Rectal smooth muscle tissue (tissue), 1 donor: Measurements from ENCODE around the gene TGFBR2.

Experiments used
- H3K27ac ChIP-seq: one replicate; pipeline ENCODE4 v1.7.0; 2013; ENCODE audit warnings: low read depth, low read length, inconsistent platforms
- H3K27me3 ChIP-seq: one replicate; pipeline ENCODE4 v1.7.0; 2013; ENCODE audit warnings: low read length; ENCODE audit not compliant: control insufficient read depth, insufficient read depth
- H3K36me3 ChIP-seq: one replicate; pipeline ENCODE4 v1.7.0; 2013; ENCODE audit warnings: low read length; ENCODE audit not compliant: control insufficient read depth, insufficient read depth
- H3K4me1 ChIP-seq: one replicate; pipeline ENCODE4 v1.7.0; 2013; ENCODE audit warnings: low read length; ENCODE audit not compliant: control insufficient read depth, insufficient read depth
- H3K4me3 ChIP-seq: one replicate; pipeline ENCODE4 v1.7.0; 2013; ENCODE audit warnings: low read length
- H3K9ac ChIP-seq: one replicate; pipeline ENCODE4 v1.7.0; 2013; ENCODE audit warnings: low read length

Gene TGFBR2

DNA sequence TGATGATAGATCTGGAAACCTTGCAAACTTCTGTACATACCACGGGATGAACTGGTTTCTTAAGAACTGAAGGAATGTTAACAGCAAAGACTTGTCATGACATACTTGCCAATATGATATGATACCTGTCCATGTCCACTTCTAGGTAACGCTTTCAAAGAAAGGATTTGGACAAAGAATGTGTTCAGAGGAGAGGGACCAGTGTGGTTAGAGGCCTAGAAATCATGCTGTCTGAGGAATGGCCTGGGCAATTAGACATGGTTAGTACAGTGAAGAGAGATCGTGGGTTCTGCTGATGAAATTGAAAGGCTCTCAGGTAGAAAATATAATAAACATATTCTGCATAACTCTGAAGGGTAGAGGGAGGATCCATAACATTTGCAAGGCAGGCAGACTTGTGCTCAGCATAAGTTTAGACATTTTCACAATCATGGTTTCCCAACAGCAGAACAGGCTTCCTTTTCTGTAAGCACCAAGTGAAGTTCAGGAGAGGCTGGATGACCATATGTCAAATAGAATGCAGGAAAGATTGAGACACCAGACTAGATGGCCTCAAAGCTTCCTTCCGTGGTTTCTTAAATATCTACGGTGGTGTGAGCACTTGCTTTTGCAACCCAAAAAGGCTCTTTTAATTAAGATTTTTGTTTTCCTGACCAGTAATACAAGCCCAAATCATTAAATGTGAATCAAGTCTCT lies 39.9 kb downstream of the TGFBR2 start:
- Histone ChIP-seq H3K9ac (no peak overlapping the region), H3K36me3 (peaks cover 19% of the 10 kb centered on the region), H3K27me3 (no peaks in the 10 kb centered on the region), H3K27ac (no peak overlapping the region), H3K4me3 (no peak overlapping the region), H3K4me1 (peaks cover 45% of the 10 kb centered on the region)

DNA sequence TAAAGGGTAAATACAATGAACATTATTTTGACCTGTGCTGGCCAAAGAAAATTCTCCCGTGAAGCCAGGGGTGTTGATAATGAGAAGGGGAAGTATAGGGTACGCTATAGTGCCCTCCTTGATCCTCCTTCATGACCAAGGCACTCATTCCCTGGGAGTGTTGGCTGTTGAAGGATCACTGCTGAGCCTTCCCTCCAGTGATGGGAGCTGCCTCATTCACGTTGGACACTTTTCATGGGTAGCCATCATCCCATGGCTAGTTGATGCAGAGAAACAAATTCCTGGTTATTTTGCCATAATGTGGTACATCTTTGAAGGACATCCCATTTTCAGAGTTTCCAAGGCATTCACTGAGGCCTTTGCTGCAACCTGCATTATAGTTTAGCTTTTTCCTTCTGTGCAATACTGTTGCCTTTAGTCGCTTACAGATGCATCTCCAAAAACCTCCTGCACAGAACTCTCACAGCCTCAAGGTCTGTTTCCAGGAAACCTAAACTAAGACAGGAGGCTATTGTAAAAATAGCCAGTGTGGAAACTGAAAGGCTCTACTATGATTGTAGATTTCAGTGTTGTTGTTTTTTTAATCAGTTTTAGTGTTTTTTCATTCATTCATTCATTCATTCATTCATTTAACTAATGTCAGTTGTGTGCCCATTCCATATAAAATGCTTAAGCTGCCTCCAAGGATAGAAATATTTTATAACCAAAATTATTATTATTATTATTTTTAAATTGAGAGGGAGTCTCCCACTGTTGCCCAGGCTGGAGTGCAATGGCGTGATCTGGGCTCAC lies 40.8 kb downstream of the TGFBR2 start:
- Histone ChIP-seq H3K27me3 (no peaks in the 10 kb centered on the region), H3K27ac (no peak overlapping the region), H3K4me1 (peaks cover 41% of the 10 kb centered on the region), H3K4me3 (no peak overlapping the region), H3K9ac (no peak overlapping the region), H3K36me3 (peaks cover 24% of the 10 kb centered on the region)

DNA sequence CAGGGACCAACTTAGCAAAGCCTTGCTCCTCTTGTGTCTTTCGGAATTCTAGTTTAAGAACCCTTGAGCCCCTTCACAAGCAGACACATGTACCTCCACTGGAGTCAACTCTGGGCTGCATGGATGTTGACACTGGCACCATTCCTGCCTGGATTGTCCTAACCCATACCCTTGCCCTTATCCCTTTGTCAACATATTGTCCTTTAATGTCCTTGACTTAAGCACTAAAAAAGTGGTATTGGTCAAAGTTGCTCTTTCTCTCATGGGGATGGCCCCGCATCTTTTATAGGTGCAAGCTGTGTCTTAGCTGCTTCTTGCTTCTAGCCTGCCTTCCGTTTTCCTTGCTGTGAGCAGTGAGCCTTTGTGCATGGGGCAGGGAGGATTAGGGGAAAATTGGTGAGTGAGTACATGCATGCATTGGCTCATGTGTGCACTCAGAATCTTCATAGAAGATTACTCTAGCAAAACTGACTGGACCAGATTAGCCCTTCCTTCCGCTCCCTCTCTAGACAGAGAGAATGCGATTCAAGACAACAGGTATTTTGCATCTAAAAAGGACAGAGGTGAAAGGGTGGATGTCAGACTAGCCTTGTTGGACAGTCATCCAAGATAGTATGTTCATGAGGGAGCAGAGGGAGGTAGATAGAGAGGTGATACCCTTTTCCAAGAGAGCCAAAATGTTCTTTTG lies 42.4 kb downstream of the TGFBR2 start:
- peaks cover 28% of the 10 kb centered on the region for H3K4me1 ChIP-seq

DNA sequence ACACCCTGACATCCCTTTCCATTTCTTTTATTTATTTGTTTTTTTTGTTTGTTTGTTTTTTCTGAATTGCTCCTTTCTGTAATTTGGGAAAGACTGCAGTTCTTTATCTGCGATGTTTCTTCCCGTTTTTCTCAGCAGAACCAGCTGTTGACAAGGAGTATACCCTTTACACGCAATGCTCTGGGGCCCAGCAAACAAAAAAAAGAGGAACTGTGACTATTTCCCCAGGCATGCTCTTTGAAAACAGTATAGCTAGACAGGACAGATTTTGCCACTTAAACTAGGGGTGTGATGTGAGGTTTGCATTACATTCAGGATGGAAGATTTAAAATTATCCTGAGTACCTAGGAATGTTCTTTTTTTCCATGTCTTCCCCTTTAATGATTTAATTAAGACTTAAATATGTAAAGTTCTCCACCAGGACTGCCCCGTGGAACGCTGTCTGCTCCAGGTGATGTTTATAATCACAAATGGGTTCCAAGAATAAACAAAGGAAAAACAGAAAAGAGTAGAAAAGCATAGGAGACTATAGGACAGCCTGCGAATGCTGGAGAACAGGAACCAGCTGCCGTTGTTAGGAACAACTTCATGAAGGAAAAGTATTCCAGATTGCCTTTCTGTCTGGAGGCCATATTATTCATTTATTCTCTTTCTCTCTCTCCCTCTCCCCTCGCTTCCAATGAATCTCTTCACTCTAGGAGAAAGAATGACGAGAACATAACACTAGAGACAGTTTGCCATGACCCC lies 43.3 kb downstream of the TGFBR2 start:
- H3K27me3 ChIP-seq: no peaks in the 10 kb centered on the region
- H3K9ac ChIP-seq: no peak overlapping the region
- peaks cover 21% of the 10 kb centered on the region for H3K4me1 ChIP-seq
- H3K27ac ChIP-seq: peak overlapping the region; percentile 46
- H3K4me3 ChIP-seq: no peak overlapping the region
- peaks cover 30% of the 10 kb centered on the region for H3K36me3 ChIP-seq

More for the DNA sequence above, 42.4 kb downstream of the TGFBR2 start:
- H3K27ac ChIP-seq: peak overlapping the region; percentile 46
- peaks cover 24% of the 10 kb centered on the region for H3K36me3 ChIP-seq
- H3K9ac ChIP-seq: no peak overlapping the region
- no peak overlapping the region for H3K4me3 ChIP-seq
- H3K27me3 ChIP-seq: no peaks in the 10 kb centered on the region

DNA sequence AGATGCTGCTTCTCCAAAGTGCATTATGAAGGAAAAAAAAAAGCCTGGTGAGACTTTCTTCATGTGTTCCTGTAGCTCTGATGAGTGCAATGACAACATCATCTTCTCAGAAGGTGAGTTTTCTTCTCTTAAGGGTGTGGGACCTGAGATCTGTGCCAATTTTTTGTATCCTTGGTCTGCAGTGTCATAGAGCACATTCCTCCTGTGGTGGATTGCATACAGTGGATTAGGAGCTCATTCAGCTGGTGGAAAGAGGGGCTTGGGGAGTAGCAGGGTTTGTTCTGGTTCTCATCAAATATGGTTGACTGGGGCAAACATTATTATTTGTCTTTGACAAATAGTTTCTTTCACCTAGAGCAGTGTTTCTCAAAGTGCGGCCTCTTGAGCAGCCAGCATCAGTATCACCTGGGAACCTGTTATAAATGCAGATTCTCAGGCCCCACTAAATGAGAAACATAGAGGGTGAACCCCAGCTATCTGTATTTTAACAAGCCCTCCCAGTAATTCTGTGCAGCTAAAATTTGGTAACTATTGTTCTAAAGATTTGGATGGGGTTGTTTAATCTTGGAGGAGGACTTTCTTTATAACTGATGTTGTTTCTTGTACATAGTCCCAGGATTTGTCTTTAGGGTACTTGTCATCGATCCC lies 44.1 kb downstream of the TGFBR2 start:
- no peak overlapping the region for H3K9ac ChIP-seq
- H3K4me3 ChIP-seq: no peak overlapping the region
- H3K36me3 ChIP-seq: peaks cover 35% of the 10 kb centered on the region
- peaks cover 18% of the 10 kb centered on the region for H3K4me1 ChIP-seq
- no peaks in the 10 kb centered on the region for H3K27me3 ChIP-seq
- peak overlapping the region; percentile 46 for H3K27ac ChIP-seq

DNA sequence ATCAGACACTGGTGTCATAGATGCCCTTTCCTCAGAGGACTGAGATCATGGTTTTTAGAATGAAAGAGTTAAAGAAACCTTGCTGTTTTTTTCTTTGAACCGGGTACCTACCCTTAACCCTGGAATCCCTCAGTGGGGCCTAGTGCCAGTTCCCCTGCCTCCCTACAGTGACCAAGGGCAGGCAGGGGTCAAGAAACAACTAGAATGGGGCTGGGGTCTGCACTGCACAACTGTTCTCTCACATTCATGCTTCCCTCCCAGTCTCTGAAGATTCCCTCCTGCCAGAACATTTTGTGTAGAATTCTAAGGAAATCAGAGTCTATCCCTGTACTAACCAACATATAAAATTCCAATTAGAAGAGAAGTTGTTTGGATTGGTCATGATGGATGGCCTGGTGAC lies 47.9 kb downstream of the TGFBR2 start:
- Histone ChIP-seq H3K4me1 (peaks cover 25% of the 10 kb centered on the region), H3K4me3 (no peak overlapping the region), H3K27me3 (no peaks in the 10 kb centered on the region), H3K9ac (no peak overlapping the region), H3K27ac (no peak overlapping the region), H3K36me3 (peaks cover 24% of the 10 kb centered on the region)

DNA sequence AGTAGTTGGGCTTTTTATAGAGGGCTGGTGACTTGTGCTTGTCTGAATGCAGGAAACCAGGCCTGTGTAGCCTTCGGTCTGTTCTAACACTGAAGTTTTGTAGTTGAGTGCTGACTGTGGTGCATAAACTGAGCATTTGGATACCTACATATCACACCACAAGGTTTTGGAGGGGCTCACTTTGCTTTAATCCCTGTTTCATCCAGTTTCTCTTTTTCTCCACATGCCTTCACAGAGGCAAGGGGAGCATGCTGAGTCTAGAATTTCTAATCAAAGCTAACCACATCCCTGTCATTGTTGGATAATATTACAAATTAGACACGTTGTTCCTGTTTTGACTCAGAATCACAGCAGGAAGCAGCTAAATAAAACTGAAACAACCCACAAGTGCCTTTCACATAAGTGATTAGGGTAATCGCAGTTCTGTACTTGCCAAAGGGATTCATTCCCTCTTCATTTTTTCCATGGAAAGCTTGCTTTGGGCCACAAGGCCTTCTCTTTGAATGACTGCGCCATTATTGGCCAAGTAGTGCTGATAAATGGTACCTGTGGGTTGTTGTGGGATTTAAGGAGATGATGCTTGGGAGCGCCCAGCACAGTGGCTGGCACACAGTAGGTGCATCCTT lies 48.9 kb downstream of the TGFBR2 start:
- Histone ChIP-seq H3K27me3 (no peaks in the 10 kb centered on the region), H3K4me1 (peaks cover 22% of the 10 kb centered on the region), H3K36me3 (peaks cover 27% of the 10 kb centered on the region), H3K9ac (no peak overlapping the region), H3K27ac (no peak overlapping the region), H3K4me3 (no peak overlapping the region)

DNA sequence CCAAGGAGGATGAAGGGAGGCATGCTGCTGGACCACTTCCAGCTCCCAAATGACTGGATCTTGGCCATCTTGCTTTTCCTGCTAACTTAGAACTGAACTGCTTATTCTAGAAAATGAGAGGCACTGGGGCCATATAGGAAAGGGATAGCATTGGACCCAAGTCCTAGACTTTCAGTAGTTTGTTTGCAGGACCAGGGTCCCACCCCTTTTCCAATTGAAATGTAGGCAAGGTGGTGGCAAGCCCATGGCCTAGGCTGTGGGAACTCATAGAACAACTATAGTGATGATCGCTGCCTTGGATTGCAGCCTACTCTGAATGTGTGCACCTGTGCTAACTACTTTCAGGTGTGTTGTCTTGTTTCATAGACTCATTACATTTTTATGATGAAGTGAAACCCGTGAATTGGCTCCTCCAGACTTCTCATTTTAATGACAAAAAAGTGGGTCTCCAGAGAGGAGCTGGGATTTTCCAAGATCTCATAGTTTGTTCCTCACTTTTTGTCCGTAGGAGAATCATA lies 50.3 kb downstream of the TGFBR2 start:
- Histone ChIP-seq H3K27ac (peak overlapping the region; percentile 7), H3K4me1 (peaks cover 25% of the 10 kb centered on the region), H3K27me3 (no peaks in the 10 kb centered on the region), H3K4me3 (no peak overlapping the region), H3K9ac (no peak overlapping the region), H3K36me3 (peaks cover 23% of the 10 kb centered on the region)

DNA sequence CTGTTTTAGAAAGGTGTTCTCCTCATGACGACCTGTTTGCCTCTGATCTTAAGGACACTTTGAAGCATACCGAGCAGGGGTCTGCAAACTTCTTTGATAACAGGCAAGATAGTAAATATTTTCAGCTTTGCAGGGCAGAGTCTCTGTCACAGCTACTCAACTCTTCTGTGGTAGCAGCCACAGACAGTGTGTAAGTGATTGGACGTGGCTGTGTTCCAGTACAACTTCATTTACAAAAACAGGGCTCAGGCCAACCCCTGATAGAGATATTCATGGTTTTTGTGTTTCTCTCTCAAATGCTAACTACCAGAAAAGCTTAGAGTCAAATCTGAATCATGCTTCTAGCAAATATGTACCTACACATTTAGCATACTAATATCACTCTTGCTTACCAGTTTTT lies 51.5 kb downstream of the TGFBR2 start:
- Histone ChIP-seq H3K4me1 (peaks cover 31% of the 10 kb centered on the region), H3K9ac (no peak overlapping the region), H3K27ac (no peak overlapping the region), H3K4me3 (no peak overlapping the region), H3K27me3 (no peaks in the 10 kb centered on the region), H3K36me3 (peaks cover 20% of the 10 kb centered on the region)

DNA sequence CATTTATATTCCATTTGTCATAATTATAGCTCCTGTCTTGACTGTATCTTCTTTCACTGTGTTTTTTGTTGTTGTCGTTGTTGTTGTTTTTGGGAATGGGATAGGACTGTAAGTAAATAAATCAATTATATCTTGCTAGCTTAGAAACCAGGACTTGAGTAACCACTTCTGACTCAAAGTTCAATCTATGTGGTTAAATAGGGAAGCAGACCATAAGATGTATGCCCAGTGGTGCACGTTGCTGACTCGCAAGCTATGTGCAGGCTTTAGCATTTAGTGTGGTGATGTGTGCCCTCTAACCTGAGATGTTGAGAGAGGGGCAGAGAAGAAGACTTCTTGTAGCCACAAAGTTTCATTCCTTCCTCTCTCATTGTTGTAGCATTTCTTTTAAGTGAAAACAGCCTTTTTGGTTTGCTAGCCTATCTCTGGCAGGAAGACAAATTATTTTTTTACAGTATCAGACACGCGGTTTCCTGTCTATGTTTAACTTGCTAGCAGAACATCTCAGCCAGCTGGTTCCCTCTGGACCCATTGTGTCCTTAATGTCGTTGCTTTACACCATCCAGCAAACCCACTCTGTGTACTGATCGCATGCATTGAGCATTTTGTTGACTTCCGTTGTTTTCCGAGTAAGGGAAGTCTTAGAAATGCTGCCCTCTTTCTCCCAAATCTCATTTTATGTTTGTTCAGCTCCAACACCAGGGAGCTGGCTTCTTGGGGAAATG lies 52.1 kb downstream of the TGFBR2 start:
- no peak overlapping the region for H3K9ac ChIP-seq
- peak overlapping the region; percentile 51 for H3K27ac ChIP-seq
- H3K4me3 ChIP-seq: no peak overlapping the region
- H3K27me3 ChIP-seq: no peaks in the 10 kb centered on the region
- H3K36me3 ChIP-seq: peaks cover 20% of the 10 kb centered on the region
- peaks cover 31% of the 10 kb centered on the region for H3K4me1 ChIP-seq
